Suppressor macrophage (primary cell): ENCODE results near the gene SPAST.
"Not testable (repeated sequence)": the region's sequence is repeated elsewhere in the genome, so short reads cannot be mapped to it uniquely, and the experiment has no call there.

ENCODE experiments used
- DNase-seq, 4 experiments: peaks; one replicate each; pipeline ENCODE4 v3.0.0-alpha.2; 2020 to 2022

Gene SPAST

GRCh38 chr2:32124660-32125059 is 61.3 kb downstream of the SPAST start:
- no peak for DNase-seq

DNA sequence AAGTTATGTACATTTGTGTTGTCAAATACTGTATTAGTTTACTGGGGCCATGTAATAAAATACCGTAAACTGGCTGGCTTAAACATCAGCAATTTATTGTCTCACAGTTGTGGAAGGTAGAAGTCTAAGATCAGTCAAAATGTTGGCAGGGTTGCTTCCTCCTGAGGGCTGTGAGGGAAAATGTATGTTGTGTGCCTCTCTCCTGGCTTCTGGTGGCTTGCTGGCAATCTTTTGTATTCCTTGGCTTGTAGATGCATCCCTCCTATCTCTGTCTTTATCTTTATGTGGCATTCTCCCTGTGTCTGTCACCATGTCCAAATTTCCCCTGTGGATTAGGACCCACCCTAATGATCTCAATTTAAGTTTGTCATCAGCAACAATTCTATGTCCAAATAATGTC is 65.3 kb downstream of the SPAST start:
- DNase-seq, result no peak

- DNase-seq, result no peak
Observed at GRCh38 chr2:32129086-32129485, 65.7 kb downstream of the SPAST start.

GRCh38 chr2:32135409-32135808 is 72.1 kb downstream of the SPAST start:
- peak; percentile 3 to 65 (median 42) for DNase-seq

DNA sequence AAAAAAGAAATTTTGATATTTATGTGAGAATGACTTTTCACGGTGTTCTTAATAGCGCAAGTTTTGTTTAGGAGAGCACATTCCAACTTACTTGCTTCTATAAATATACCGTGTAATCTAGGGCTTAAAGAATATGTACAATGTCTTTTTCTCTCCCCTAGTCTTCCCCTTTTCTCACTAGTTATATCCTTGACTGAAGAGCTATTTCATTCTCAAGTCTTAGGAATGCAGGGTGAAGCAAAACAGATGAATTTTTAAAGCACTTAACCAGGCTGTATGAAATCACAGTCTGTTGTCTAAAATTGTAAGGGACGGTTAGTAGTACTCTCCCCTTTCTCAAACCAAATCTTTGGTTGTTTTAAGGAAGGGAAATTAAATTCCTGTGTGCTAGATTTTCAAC is 72.7 kb downstream of the SPAST start:
- no peak for DNase-seq

GRCh38 chr2:32151544-32151943 is 88.2 kb downstream of the SPAST start:
- not testable (repeated sequence) for DNase-seq

- no peak for DNase-seq
Observed at GRCh38 chr2:32159678-32160077, 96.3 kb downstream of the SPAST start.

DNA sequence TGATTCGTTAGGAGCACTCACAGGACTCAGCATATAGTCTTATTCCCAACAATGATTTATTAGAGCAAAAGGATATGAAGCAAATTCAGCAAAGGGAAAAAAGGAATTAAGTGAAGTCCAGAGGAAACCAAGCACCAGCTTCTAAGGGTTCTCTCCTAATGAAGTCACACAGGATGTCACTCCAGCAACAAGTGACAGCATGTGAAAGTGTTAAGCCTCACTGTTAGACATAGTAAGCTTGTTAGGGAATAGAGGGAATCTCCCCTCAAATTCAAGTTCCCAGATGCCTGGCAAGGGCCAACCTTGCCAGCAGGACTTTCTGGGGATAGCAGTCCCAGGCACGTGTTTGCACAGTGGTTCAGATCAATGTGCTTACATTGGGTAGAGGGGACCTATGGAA is 97.9 kb downstream of the SPAST start:
- no peak for DNase-seq

DNA sequence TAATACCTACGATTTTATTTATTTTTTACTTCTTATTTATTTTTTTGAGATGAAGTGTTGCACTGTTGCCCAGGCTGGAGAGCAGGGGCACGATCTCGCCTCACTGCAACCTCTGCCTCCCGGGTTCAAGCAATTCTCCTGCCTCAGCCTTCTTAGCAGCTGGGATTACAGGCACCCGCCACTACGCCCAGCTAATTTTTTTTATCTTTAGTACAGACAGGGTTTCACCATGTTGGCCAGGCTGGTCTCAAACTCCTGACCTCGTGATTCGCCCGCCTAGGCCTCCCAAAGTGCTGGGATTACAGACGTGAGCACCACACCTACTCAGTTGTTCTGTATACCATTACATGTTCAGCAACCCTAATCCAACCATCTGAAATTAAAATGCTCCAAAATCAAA is 100.9 kb downstream of the SPAST start:
- not testable (repeated sequence) for DNase-seq

- DNase-seq, result peak in 3 of 4 experiments; percentile 20 to 35 (median 22)
Observed at GRCh38 chr2:32165027-32165347, 101.6 kb downstream of the SPAST start.

DNA sequence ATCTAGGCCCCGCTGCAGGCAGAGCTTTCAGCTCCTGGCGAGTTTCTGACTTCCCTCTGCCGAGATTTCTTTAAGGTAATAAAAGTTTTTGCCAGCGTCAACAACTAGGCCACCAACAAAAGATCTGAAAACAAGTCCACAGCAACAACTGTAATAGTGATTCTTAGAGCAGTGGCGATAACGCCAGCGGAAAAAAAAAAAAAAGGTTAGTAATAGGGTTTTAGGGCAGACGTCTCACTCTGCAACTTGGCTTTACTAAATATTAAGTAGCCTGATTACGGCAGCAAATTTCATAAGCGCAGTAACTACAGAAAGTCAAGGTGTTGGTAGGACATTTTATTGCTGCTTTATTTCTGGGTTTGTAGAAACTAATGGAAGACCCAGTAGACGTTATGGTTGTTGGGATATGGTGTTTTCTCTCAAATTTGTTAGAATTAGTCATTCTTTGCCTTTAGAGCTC is 102.8 kb downstream of the SPAST start:
- DNase-seq, result peak in 1 of 4 experiments; percentile 11

DNA sequence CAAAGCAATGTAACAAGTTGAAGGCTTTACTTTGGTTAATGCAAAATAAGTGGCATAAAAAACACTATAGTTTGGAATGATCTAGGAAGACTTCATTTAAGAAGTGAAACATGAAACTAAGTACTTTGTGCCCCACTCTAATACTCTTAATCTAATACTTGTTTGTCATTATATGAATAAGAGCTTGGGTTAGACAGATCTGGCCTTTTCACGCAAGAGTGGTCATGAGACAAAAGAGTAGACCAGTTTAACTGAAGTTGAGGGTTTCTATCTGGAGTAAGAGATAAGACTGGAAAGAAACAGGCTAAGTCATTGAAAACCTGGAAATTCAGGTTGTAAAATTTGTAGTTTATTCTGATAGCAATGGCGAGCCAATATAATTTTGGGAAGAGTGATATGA is 105.2 kb downstream of the SPAST start:
- no peak for DNase-seq

GRCh38 chr2:32172870-32173269 is 109.5 kb downstream of the SPAST start:
- peak in 2 of 4 experiments; percentile 4 to 9 for DNase-seq

GRCh38 chr2:32182667-32183066 is 119.3 kb downstream of the SPAST start:
- no peak for DNase-seq

GRCh38 chr2:32189011-32189410 is 125.7 kb downstream of the SPAST start:
- DNase-seq, result no peak

DNA sequence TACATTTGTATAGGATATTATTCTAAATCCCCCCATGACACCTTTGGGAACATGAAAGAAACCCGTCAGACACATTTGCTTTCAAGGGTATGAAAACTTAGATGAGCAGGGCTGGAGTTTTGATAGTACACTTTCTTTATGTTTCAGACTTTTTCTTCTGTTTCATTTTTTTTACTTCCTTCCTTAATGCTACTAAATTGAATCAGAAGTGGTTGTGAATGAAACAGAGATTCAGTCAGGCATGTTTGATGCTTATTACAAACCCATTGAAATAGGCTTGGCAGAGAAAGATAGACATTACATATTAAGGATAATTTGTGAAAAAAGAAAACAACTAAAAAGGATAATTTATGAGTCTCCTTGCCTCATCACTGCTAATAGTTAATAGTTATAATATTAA is 129.1 kb downstream of the SPAST start:
- DNase-seq, result no peak

GRCh38 chr2:32200814-32201213 is 137.5 kb downstream of the SPAST start:
- DNase-seq, result no peak

GRCh38 chr2:32203428-32203827 is 140.1 kb downstream of the SPAST start:
- DNase-seq, result not testable (repeated sequence)
